ENCODE measurements around the gene RPS3A. TPM values are rescaled to one million over a fixed set of nuclear protein-coding genes. Genes with fewer than 3 reads are reported as not detected.
"Not testable (repeated sequence)": the region's sequence is repeated elsewhere in the genome, so short reads cannot be mapped to it uniquely, and the experiment has no call there.

The RPS3A gene
- total RNA-seq, result 1,086 TPM
- long read RNA-seq, transcript RPS3A-201 (6 exons, 934 nt), result major isoform, 410 of 428 reads
- long read RNA-seq, partial matches to known transcripts, result 7 of 428 reads
- long read RNA-seq, other reads (novel, unspliced or antisense), result 8 of 428 reads

DNA sequence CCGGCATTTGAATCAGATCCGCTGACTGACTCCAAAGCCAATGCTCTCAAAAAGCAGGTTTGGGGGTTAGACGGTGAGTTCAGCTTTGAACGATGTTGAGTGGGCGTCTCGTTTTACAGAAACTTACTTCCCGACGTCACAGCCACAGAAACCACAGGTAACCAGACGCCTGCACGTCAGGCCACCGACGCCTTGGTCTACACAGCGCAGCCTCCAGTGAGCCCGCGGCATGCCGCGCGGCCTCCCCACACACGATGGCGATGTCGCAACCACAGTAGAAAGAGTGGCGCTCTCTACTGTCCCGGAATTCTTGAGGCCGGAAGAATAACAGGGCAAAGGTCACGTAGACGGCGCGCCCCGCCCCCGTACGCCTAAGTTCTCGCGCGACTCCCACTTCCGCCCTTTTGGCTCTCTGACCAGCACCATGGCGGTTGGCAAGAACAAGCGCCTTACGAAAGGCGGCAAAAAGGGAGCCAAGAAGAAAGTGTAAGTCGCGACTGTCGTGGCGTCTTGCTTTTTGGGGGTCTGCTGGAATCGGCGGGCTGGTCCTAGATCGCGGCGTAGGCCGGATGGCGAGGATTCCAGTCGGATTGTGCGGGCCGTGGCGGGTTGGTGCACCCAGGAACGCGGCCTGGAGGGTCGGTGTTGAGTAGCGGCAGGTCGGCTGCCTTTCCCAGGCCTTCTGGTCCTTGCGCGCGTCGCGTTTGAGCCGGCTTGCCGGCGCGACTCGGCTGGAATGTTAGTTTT, at the start of gene RPS3A:
RPS3A (plus strand) TSS at position 400 of the 747 bp plus-strand sequence; CDS start at position 425, 25 bp downstream.
- ATAC-seq (peak; percentile 99), DNase-seq (ENCODE audit: missing footprints) (peak; percentile 96)
- intact Hi-C loops (cut with DNase I), result no loop called here

DNA sequence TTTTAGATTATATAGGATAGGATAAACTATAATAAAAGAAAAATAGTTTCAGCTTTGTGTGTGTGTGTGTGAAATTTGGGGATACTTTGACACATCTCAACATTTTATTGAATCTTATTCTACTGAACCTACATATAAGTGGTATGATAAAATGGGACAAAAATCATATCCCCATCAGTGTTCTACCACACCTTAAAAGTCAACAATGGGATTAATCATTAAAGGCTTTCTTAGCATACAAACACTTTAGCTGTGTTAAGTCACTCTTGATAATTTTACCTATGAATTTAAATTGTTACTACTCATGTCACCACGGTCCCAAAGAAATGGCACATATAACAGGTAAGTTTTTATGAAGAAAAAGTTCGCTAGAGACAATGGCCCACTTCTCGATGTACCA, 46.6 kb upstream of the RPS3A start:
- DNase-seq (ENCODE audit: missing footprints), result no peak
- no peak for ATAC-seq
- intact Hi-C loops (cut with DNase I), result no loop called here

DNA sequence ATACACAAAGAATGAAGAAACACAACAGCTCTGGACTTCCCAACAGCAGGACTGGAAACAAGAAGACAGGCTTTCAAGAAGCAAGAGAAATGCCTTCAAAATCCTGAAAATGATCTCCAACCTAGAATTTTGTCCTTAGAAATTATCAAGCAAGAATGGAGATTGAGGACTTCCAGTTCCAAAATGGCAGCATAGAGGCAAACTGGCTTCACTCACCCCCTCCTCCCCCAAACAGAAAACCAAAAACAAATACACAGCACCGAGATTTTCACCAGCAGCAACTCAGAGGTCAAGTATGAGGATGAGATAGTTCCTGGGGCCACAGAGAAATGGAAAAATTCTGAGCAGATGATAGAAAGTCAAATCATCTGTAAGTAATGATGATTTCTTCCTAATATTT, 43.9 kb upstream of the RPS3A start:
- intact Hi-C loops (cut with DNase I), result no loop called here
- no peak for DNase-seq (ENCODE audit: missing footprints)
- ATAC-seq, result no peak

DNA sequence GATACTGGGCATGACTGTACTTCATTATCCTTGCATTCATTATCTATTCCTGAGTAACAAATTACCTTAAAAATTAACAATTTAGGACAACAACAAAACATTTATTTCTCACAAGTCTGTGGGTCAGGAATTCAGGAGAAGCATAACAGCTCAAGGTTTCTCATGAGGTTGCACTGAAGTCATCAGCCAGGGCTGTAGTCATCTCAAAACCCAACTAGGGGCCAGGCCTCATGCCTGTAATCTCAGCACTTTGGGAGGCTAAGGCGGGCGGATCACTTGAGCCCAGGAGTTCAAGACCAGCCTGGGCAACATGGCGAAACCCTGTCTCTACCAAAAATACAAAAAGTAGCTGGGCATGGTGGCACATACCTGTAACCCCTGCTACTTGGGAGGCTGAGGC, 36.3 kb upstream of the RPS3A start:
- ATAC-seq; intact Hi-C loops (cut with DNase I); DNase-seq (ENCODE audit: missing footprints): not testable (repeated sequence)

DNA sequence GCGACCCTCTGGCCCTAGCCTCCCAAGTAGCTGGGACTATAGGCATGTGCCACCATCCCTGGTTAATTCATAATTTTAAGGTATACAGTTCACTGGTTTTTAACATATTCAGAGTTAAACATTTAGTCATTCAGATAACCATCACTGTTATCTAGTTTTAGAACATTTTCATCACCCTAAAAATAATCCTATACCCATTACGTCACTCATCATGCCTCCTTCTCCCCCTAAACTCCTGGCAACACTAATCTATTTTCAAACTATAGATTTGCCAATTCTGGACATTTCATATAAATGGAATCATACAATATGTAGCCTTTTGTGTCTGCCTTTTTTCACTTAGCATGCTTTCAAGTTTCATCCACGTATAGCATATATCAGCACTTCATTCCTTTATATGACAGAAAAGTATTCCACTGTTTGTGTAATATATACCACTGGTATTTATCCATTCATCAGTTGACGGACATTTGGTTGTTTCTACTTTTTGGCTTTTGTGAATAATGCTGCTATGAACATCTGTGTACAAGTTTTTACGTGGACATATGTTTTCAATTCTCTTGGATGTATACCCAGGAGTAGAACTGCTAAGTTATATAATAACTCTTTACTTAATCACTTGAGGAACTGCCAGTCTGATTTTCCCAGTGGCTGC, 32.0 kb upstream of the RPS3A start:
- DNase-seq (ENCODE audit: missing footprints) (no peak), ATAC-seq (no peak)
- intact Hi-C loops (cut with DNase I), result no loop called here

DNA sequence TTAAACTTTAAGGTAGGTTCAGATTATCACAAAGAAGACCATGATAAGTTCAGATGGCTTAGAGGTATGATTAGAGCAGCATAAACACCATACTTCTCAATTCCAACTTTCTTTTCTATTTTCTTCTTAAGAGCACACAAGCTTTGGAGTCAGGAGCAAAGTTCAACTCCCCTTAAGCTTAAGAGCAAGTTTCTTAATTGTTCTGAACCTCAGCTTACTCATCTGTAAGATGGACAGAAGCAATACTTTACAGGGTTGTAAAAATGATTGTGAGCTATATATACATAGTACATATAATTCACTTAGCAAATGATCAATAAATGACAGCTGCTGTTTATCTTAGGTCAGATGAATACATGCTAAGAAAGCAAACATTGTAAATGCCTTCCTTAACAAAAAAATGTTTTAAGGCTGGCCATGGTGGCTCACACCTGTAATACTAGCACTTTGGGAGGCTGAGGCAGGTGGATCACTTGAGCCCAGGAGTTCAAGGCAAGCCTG, 25.0 kb upstream of the RPS3A start:
- ATAC-seq, result no peak
- intact Hi-C loops (cut with DNase I), result no loop called here
- no peak for DNase-seq (ENCODE audit: missing footprints)

DNA sequence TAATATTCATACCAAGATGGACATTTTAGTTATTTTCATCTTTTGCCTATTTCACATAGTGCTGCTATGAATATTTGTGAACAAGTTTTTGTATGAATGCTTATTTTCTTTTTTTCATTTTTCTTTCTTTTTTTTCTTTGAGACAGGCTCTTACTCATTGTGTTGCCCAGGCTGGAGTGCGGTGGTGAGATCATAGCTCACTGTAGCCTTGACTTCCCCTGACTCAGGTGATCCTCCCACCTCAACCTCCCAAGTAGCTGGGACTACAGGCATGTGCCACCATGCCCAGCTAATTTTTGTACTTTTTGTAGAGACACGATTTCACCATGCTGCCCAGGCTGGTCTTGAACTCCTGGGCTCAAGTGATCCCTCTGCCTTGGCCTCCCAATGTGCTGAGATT, 21.4 kb upstream of the RPS3A start:
- ATAC-seq; intact Hi-C loops (cut with DNase I); DNase-seq (ENCODE audit: missing footprints): not testable (repeated sequence)

DNA sequence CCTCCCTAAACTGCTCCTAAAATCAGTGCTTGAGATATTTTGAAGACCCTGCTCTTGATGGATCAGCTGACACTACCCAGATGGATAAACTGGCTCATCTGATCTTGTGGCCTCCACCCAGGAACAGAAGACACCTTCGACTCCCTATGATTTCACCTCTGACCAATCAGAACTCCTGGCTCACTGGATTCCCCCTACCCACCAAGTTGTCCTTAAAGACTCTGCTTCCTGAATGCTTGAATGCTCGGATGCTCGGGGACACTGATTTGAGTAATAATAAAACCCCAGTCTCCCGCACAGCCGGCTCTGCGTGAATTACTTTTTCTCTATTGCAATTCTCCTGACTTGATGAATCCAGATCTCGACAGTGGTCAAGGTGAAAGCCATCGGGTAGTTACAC, 12.0 kb upstream of the RPS3A start:
- no peak for DNase-seq (ENCODE audit: missing footprints)
- no peak for ATAC-seq
- intact Hi-C loops (cut with DNase I), result no loop called here

DNA sequence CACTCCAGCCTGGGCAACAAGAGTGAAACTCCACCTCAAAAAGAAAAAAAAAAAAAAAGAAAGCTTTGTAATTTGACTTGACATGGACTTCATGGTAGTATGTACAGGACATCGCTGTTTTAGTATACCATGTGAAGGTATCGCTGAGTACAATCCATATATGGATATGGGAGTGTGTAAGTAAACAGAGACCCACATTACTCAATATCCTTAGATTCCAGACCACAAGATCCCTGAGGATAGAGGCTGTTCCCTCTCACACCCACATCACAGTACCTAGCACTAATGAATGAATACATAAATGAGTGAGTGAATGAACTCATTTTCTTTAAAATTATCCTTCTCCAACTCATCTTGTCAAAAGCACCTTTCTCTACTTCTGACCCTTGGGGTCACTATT, 8.4 kb upstream of the RPS3A start:
- ATAC-seq, result no peak
- intact Hi-C loops (cut with DNase I), result no loop called here
- DNase-seq (ENCODE audit: missing footprints), result no peak

DNA sequence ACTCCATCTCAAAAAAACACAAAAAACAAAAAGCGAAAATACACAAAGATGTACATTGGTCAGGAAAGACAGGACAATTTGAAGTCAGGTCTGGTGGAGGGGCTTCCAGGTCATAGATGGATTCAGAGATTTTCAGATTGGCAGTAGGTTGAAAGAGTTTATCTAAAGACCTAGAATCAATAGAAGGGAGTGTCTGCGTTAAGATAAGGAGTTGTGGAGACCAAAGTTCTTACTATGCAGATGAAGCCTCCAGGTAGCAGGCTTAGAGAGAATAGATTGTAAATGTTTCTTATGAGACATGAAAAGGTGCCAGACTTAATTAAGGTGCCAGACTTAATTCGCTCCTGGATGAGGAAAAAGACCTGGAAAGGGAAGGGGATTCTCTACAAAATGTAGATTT, 6.9 kb upstream of the RPS3A start:
- intact Hi-C loops (cut with DNase I), result no loop called here
- ATAC-seq, result no peak
- DNase-seq (ENCODE audit: missing footprints), result no peak

DNA sequence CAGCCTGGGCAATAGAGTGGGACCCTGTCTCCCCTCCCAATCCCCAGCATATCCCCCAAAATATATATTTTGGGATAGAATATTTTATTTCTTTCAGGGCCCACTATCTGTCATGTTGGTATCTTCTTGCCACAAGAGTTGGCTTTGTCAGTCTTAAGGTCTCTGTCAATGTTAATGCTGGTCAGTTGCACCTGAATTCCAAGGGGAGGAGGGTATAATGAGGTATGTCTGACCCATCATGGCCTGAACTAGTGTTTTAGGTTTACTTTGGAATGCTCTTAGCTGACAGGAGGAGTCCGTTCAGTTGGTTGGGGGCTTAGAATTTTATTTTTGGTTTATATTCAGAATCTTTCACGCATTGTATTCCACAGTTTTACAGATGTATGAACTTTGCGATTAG, 6.2 kb upstream of the RPS3A start:
- intact Hi-C loops (cut with DNase I), result no loop called here
- DNase-seq (ENCODE audit: missing footprints), result no peak
- ATAC-seq, result no peak

DNA sequence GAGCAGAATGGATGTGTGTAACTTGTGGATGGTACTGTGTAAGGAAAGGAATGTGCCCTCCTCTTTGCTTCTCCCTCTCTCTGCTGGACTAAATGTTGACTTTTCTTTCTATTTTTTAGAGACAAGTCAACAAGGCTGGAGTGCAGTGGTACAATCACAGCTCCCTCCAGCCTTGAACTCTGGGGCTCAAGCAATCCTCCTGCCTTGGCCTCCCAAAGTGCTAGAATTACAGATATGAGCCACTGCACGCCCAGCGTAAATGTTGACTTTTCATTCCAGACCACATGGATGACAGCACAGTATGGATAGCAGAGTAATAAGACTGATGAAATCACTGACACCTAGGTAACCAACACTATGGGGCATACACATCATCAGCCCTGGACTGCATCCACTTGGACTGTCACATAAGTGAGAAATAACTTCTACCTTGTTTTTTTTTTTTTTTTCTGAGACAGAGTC, 5.1 kb upstream of the RPS3A start:
- intact Hi-C loops (cut with DNase I), result no loop called here
- no peak for ATAC-seq
- DNase-seq (ENCODE audit: missing footprints), result no peak

DNA sequence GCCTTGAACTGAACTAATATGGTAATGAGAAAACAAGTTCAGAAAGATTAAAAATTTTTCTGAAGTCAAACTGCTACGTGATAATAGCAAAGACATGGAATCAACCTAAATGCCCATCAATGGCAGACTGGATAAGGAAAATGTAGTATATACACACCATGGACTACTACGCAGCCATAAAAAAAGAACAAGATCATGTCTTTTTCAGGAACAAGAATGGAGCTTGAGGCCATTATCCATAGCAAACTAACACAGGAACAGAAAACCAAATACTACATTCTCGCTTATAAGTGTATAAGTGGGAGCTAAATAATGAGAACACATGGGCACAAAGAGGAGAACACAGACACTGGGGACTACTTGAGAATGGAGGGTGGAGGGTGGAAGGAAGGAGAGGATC, 4.3 kb upstream of the RPS3A start:
- DNase-seq (ENCODE audit: missing footprints) (no peak), ATAC-seq (no peak)
- intact Hi-C loops (cut with DNase I), result no loop called here

DNA sequence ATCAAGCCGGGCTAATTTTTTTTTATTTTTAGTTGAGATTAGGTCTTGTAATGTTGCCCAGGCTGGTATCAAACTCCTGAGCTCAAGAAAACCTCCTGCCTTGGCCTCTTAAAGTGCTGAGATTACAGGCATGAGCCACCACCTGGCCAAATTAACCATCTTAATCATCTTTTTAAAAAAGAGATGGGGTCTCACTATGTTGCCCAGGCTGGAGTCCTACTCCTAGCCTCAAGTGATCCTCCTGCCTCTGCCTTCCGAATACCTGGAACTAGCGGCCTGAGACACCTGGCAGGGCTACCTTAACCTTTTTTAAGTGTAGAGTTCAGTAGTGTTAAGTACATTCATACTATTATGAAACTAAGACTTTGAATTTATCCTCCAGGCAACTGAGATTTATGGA, 1.7 kb upstream of the RPS3A start:
- ATAC-seq (no peak), DNase-seq (ENCODE audit: missing footprints) (no peak)
- intact Hi-C loops (cut with DNase I), result no loop called here

DNA sequence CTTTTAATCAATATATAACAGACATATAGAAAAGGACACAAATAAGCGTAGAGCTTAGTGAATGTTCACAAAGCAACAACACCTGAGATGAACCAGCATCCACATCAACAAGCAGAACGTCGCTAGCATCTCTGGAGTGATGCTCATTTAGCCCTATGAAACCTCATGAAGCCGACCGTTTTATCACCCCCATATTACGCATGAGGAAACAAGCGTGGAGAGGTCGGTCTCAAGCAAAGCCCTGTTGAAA, 524 bp upstream of the RPS3A start:
- intact Hi-C loops (cut with DNase I), result no loop called here
- no peak for ATAC-seq
- DNase-seq (ENCODE audit: missing footprints), result no peak

DNA sequence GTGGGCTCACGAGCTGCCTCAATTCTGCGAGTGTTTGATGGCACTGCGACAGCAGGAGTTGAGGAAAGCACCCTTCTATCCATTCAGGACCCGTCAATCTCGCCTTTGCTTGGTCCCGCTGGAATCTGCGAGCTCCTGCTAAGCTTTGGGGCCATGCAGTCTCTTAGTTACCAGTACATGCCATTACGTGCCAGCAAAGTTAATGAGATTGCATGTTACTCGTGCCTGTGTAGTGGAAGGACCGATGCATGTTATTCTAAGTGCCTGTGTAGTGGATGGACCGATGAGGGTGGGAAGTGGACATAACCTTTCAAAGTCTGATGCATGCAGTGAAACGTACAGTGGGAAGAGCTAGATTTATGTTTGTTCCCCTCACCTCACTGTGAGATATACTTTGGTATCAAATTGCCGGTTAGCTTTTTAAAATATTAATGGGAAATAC, 569 bp downstream of the RPS3A start:
- peak; percentile 20 for ATAC-seq
- intact Hi-C loops (cut with DNase I), result no loop called here

DNA sequence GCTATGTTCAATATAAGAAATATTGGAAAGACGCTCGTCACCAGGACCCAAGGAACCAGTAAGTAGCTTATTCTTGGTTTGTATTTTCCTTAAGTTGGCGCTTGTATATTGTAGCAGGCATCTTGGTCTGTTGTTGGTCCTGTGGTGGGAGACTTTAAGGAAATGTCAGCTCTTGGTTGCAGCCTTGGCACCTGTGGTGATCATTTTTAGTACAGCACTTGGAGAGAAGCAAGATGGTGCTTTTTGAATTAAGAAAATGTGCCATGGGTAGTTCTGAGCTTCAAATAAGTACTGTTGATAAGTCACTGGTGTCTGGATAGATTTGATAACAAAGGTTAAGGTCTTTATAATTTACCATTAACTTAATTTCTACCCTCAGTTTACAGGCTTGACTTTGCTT, 1.1 kb downstream of the RPS3A start:
- intact Hi-C loops (cut with DNase I), result no loop called here
- DNase-seq (ENCODE audit: missing footprints) (no peak), ATAC-seq (no peak)

More for the DNA sequence above, 569 bp downstream of the RPS3A start:
- DNase-seq (ENCODE audit: missing footprints), result no peak

DNA sequence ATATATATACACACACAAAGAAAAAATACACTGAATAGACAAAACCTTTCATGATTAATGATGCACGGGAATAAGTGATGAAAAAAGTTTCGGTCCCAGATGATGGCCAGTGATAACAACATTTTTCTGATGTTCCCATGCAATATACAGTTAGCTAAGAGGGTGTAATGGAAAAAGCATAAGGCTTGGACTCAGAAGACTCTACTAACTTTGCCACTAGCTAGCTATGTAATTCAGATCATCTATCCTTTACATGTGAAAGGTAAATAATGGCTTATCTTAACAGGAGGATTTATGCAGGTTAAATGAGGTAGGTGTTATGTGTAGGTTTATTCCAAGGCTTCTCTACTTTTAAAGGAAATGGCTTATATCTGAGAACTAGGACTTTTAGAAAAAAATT, 4.3 kb downstream of the RPS3A start:
- intact Hi-C loops (cut with DNase I), result no loop called here
- no peak for DNase-seq (ENCODE audit: missing footprints)
- ATAC-seq, result no peak

DNA sequence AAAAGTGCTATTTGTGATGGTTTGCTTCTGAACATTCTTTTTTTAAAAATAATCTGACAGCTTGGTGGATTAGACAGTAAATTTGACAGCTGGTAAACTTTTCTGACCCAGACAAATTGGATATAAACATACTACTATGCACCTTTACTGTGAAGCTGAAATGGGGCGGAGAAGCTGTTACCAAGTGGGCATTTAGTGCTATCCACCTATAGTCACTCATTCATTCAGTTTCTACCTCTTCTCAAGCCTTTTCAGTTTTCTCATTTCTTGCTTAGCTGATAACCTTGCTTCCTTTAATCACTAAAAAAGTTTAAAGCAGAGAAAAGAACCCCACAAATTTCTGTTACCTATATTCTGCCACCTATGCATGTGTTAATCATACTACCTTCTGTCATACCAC, 5.2 kb downstream of the RPS3A start:
- intact Hi-C loops (cut with DNase I), result no loop called here
- no peak for DNase-seq (ENCODE audit: missing footprints)
- ATAC-seq, result no peak

DNA sequence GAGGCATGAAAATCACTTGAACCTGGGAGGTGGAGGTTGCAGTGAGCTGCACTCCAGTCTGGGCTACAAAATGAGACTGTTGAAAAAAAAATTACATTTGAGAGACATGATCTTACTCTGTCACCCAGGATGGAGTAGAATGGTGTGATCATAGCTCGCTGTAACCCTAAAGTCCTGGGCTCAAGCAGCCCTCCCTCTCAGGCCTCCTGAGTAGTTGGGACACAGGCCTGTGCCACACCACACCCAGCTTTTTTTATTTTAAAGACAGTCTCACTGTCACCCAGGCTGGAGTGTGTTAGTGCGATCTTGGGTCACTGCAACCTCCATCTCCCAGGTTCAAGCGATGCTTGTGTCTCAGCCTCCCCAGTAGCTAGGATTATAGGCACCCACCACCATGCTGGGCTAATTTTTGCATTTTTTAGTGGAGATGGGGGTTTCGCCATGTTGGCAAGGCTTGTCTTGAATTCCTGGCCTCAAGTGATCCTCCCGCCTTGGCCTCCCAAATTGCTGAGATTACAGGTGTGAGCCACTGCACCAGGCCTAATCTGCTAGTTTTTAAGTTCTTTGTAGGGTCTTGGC, 6.1 kb downstream of the RPS3A start:
- ATAC-seq (no peak), DNase-seq (ENCODE audit: missing footprints) (no peak)
- intact Hi-C loops (cut with DNase I), result no loop called here

All from Right ventricle myocardium inferior (tissue), 1 donor.